ENCODE measurements around the gene CLK1.
A peak's percentile ranks its signal among the peaks of the same experiment; 100 is the strongest.

The CLK1 gene

GRCh38 chr2:200810252-200810997, 54.0 kb downstream of the CLK1 start:
- DNase-seq, result peak; percentile 51

GRCh38 chr2:200809506-200810251, 54.8 kb downstream of the CLK1 start:
- DNase-seq, result no peak

Data from hematopoietic multipotent progenitor cell treated with erythropoietin and hydrocortisone succinate and interleukin-3 and kit ligand, for 4 days (in vitro differentiated cells).